D721Med (cell line): ENCODE results near the gene IGFBP1.

Experiments used
- DNase-seq: peaks from one replicate; pipeline ENCODE4 v3.0.0; 2011; ENCODE audit warnings: low spot score; ENCODE audit not compliant: insufficient read length
- FAIRE-seq: peaks from 2 replicates; lab custom pipeline; 2011; peaks lifted over from hg19 to GRCh38; lab: Jason Lieb, UNC
- TF ChIP-seq, protein P1 (sequence below): IDR thresholded peaks from 2 replicates; pipeline ENCODE4 v1.5.1; 2012; ENCODE audit warnings: mild to moderate bottlenecking, control low read depth; ENCODE audit not compliant: insufficient read depth; ENCODE audit errors: missing control alignments

IGFBP1 gene

DNA sequence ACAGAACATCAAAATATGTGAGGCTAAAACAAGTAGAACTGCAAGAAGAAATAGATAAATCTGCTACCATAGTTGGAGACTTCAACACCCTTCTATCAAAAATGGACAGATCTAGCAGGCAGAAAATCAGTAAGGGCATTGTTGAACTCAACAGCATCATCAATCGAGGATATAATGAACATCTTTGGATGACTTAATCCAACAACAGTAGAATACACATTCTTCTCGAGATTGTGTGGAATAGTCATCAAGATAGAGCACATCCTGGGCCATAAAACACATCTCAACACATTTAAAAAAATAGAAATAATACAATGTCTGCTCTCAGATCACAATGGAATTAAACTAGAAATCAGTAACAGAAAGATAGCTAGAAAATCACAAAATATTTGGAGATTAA is 9.9 kb downstream of the IGFBP1 start:
- no peak for DNase-seq
- FAIRE-seq, result no peak
- TF ChIP-seq, protein P1, sequence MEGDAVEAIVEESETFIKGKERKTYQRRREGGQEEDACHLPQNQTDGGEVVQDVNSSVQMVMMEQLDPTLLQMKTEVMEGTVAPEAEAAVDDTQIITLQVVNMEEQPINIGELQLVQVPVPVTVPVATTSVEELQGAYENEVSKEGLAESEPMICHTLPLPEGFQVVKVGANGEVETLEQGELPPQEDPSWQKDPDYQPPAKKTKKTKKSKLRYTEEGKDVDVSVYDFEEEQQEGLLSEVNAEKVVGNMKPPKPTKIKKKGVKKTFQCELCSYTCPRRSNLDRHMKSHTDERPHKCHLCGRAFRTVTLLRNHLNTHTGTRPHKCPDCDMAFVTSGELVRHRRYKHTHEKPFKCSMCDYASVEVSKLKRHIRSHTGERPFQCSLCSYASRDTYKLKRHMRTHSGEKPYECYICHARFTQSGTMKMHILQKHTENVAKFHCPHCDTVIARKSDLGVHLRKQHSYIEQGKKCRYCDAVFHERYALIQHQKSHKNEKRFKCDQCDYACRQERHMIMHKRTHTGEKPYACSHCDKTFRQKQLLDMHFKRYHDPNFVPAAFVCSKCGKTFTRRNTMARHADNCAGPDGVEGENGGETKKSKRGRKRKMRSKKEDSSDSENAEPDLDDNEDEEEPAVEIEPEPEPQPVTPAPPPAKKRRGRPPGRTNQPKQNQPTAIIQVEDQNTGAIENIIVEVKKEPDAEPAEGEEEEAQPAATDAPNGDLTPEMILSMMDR, result no peak

DNA sequence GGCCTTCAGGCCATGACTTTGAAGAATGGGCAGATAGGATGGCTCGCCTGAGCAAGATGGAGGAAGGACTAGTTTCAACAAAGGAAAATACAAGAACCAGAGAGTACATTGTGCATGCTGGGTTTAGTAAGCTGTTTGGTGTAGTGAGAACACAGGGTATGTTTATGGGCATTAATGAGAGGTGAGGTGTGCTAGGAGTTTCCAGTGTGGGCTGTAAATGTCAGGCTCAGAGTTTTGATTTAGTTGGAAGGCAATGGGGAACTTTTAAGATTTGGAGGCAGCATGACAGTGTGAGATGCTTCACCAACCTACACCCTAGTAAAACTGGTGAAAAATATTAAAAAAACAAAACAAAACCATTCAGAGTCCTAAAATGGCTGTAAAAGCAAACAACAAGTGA is 13.3 kb downstream of the IGFBP1 start:
- DNase-seq (no peak), FAIRE-seq (no peak)
- TF ChIP-seq, protein P1, result no peak

DNA sequence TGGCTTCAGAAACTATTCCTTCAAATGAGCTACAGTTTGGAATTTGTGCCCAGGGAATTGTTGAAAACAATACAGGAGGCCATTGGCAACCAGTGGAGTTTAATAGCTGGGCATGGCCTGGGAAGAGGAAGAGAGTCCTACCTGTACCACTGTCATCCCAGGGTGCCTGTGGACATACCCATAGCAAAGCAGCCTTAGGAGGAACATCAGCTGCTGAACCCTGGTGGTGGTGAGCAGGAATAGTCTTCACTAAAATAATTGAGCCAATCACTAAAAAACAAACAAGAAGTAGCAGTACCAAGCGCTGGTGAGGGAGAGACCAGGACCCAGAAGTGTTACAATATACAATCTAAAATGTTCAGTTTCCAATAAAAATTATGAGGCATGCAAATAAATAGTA is 14.5 kb downstream of the IGFBP1 start:
- FAIRE-seq (no peak), DNase-seq (no peak)
- TF ChIP-seq, protein P1, result no peak

DNA sequence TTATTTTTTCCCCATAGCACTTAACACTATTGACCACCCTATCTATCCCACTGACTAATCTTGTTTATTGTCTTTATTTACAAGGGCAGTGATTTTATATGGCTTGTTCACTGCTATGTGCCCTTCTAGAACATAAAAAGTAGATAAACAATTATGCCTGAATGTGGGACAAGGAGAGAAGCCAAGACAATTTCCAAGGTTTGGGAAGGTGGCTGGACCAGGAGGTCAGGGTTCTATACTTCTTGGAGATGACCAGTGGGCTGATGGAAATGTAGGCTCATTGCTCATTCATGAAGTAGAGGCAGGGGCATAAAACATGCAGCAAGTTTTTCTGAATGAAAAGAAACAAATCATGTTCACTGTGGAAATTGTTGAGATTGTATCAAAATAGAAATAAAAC is 21.3 kb downstream of the IGFBP1 start:
- no peak for DNase-seq
- TF ChIP-seq, protein P1, result no peak
- FAIRE-seq, result no peak

DNA sequence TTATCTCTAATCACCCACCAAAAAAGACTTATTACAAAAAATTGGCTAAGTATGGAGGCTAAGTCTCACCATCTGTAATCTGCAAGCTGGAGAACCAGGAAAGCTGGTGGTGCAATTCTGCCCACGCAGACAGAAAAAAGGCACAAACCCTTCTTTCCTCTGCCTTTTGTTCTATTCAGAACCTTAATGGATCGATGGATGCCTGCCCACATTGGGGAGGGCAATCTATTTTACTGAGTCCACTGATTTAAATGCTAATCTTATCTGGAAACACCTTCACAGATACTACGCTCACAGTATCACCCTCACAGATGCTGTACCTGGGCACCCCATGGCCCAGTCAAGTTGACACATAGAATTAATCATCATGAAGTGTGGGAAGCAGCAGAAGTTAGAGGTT is 22.6 kb downstream of the IGFBP1 start:
- FAIRE-seq, result no peak
- TF ChIP-seq, protein P1, result no peak

DNA sequence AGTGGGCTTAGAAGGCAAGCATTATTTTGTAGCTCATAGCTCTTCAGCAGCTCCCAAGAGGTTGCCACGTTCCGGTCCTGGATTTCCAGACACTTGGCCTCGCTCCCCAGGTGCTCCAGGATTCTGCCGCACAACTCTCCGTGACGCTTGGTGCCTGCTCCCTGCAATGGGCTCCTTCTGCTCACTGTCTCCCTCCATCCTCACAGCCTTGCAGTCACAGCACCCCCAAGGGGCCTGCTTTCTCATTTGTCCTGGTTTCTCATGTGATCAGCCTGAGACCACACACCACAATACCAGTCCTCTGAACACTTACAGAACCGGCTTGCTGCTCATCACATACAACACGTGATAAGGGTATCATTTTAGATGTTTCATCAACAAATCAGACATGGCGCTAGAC is 23.0 kb downstream of the IGFBP1 start:
- TF ChIP-seq, protein P1, result no peak
- no peak for DNase-seq
- no peak for FAIRE-seq

More for the DNA sequence above, 22.6 kb downstream of the IGFBP1 start:
- no peak for DNase-seq

DNA sequence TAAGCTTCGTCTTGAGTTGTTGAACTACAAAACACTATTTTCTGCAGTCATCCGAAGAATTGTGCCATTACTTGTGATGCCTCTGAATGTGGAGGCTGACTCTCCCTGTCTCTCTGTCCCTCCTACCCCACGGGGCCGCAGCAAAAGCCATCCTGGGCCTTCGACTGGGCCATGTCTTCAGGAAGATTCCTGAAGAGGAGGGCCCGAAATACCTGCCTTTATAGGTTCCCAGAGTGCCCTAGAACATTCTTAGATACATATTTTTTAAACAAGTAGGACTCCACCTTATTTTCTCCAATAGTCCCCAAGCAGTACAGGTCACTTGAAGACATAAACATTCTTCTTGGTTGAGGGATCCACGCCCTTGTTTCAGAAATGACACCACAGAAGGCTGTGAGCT is 24.7 kb downstream of the IGFBP1 start:
- TF ChIP-seq, protein P1, result no peak
- no peak for DNase-seq
- no peak for FAIRE-seq
